ENCODE data around the gene JMJD8. TPM values are rescaled to one million over a fixed set of nuclear protein-coding genes. Genes with fewer than 3 reads are reported as not detected.

JMJD8 gene
- total and polyA plus RNA-seq, 2 donors (not counting 1 experiment from before 2014, with no cell fraction given), result 23.8 to 31.5 TPM

DNA sequence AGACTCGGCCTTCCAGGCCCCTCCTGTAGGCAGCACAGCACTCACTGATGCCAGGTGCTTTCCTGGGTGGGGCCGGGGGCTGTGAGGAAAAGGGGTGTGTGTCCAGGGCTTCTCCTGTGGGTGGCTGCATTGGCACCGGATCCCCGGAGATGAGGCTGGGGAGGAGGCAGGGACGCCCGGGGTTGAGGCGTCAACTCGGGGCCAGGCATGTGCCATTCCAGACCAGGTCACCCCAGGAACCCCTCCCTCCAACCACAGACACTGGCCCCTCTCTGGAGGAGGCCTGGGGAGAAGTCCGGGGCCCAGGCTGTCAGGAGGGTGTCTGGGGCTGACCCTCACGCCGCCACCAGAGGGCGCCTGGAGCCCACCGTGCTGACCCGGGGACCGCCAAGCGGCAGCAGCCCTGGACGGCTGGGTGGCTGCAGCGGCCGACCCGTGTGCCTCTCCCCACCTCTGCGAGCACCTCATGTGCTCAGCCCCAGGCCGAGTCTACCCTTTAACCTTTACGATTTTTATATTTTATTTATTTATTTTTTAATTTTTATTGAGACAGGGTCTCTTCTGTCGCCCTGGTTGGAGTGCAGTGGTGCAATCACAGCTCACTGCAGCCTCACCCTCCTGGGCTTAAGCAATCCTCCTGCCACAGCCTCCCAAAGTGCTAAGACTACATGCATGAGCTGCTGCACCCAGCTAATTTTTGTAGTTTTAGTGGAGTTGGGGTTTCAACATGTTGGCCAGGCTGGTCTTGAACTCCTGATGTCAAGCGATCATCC lies 27.6 kb upstream of the JMJD8 start:
- Histone ChIP-seq H3K9me3 (ENCODE audit: control insufficient read depth, insufficient read depth, low read depth, low read length) (no peaks in the 10 kb centered on the region), H3K27me3 (ENCODE audit: control insufficient read depth, insufficient read depth, low read length) (peaks cover 12% of the 10 kb centered on the region), H3K4me1 (ENCODE audit: control insufficient read depth, extremely low read depth, insufficient read depth, low read length) (peaks cover 13% of the 10 kb centered on the region), H3K79me2 (ENCODE audit: control insufficient read depth, insufficient read depth, low read length) (no peaks in the 10 kb centered on the region), H4K20me1 (ENCODE audit: control insufficient read depth, extremely low read depth, insufficient read depth, low read length) (no peaks in the 10 kb centered on the region), H3K4me2 (ENCODE audit: extremely low read depth, insufficient read depth, low read length) (no peak overlapping the region), H3K4me3 (replicated peaks in 1 of 4; ENCODE audit: control extremely low read depth in 1 of 4, insufficient read depth in 1 of 4, low read depth in 3 of 4, low read length in 4 of 4) (no peak overlapping the region), H3K36me3 (ENCODE audit: control insufficient read depth, insufficient read depth, low read length) (no peaks in the 10 kb centered on the region), H2AFZ (ENCODE audit: low read length) (no peak overlapping the region), H3K27ac (ENCODE audit: insufficient read depth, low read length) (no peak overlapping the region), H3K9ac (ENCODE audit: insufficient read depth, low read length) (no peak overlapping the region)
- peak; percentile 44 to 53 for DNase-seq (ENCODE audit: low read depth in 2 of 2)
- TF ChIP-seq, protein P1, sequence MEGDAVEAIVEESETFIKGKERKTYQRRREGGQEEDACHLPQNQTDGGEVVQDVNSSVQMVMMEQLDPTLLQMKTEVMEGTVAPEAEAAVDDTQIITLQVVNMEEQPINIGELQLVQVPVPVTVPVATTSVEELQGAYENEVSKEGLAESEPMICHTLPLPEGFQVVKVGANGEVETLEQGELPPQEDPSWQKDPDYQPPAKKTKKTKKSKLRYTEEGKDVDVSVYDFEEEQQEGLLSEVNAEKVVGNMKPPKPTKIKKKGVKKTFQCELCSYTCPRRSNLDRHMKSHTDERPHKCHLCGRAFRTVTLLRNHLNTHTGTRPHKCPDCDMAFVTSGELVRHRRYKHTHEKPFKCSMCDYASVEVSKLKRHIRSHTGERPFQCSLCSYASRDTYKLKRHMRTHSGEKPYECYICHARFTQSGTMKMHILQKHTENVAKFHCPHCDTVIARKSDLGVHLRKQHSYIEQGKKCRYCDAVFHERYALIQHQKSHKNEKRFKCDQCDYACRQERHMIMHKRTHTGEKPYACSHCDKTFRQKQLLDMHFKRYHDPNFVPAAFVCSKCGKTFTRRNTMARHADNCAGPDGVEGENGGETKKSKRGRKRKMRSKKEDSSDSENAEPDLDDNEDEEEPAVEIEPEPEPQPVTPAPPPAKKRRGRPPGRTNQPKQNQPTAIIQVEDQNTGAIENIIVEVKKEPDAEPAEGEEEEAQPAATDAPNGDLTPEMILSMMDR (conservative IDR thresholded peaks at IDR 0.05 in 1 of 2, IDR thresholded peaks at IDR 0.05 in 1 of 2; ENCODE audit: low read depth in 1 of 2, low read length in 2 of 2), result peak; percentile 78 to 82
- TF ChIP-seq EZH2 (IDR thresholded peaks at IDR 0.05; ENCODE audit: low read length, missing control alignments), result no peak

DNA sequence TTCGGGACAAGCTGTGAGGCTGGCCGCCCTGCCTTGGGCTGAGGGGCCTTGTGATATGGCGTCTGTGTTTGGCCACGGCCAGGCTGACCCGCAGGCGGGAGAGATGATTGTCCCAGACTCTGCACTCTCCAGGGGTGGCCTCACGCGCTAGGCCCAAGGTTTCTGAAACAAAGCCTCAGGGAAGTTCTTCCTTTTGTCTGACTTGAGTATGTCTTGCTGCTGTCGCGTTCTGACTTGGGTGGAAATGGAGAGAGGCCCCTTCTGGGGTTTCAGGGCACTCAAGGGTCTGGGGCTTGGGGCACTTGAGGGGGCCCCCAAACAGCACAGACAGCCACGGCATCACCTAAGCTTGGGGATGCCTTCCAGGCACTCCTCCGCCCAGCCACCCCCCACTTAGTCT lies 26.9 kb upstream of the JMJD8 start:
- peaks cover 11% of the 10 kb centered on the region for H3K4me1 ChIP-seq (ENCODE audit: control insufficient read depth, extremely low read depth, insufficient read depth, low read length)
- no peaks in the 10 kb centered on the region for H4K20me1 ChIP-seq (ENCODE audit: control insufficient read depth, extremely low read depth, insufficient read depth, low read length)
- no peak for TF ChIP-seq EZH2 (IDR thresholded peaks at IDR 0.05; ENCODE audit: low read length, missing control alignments)
- TF ChIP-seq, protein P1 (conservative IDR thresholded peaks at IDR 0.05 in 1 of 2, IDR thresholded peaks at IDR 0.05 in 1 of 2; ENCODE audit: low read depth in 1 of 2, low read length in 2 of 2), result no peak
- H3K79me2 ChIP-seq (ENCODE audit: control insufficient read depth, insufficient read depth, low read length), result no peaks in the 10 kb centered on the region
- no peaks in the 10 kb centered on the region for H3K9me3 ChIP-seq (ENCODE audit: control insufficient read depth, insufficient read depth, low read depth, low read length)
- no peak overlapping the region for H3K9ac ChIP-seq (ENCODE audit: insufficient read depth, low read length)
- H2AFZ ChIP-seq (ENCODE audit: low read length), result no peak overlapping the region
- peaks cover 17% of the 10 kb centered on the region for H3K27me3 ChIP-seq (ENCODE audit: control insufficient read depth, insufficient read depth, low read length)
- no peak for DNase-seq (ENCODE audit: low read depth in 2 of 2)
- H3K4me3 ChIP-seq (replicated peaks in 1 of 4; ENCODE audit: control extremely low read depth in 1 of 4, insufficient read depth in 1 of 4, low read depth in 3 of 4, low read length in 4 of 4), result no peak overlapping the region
- no peak overlapping the region for H3K4me2 ChIP-seq (ENCODE audit: extremely low read depth, insufficient read depth, low read length)
- no peaks in the 10 kb centered on the region for H3K36me3 ChIP-seq (ENCODE audit: control insufficient read depth, insufficient read depth, low read length)
- H3K27ac ChIP-seq (ENCODE audit: insufficient read depth, low read length), result no peak overlapping the region

DNA sequence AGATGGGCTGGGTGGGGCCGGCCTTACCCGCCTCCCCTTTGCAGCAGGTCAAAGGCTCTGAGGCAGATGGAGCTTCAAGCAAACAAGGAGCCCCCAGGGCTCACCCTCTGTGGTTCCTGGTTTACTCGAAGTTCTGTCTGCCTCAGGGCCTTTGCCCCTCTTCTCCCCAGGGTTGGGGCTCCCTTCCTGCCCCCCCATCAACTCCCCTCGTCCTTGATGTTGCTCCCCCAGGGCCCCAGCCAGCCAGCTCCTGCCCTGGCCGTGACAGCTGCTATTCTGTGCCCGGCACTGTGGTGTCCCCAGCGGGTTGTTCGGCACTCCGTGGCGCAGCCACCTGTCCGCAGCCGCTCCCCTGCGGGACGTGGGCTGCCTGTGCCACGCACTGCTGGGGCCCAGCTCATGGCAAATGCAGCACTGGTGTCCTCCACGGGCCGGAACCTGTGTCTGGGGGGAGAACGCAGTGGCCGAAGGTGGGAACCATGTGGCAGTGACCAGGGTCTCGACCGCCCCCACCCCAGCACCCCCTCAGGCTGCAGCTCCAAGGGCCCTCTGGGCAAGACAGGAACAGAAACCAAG lies 26.5 kb upstream of the JMJD8 start:
- H3K27ac ChIP-seq (ENCODE audit: insufficient read depth, low read length), result no peak overlapping the region
- H3K36me3 ChIP-seq (ENCODE audit: control insufficient read depth, insufficient read depth, low read length), result no peaks in the 10 kb centered on the region
- no peak overlapping the region for H3K4me3 ChIP-seq (replicated peaks in 1 of 4; ENCODE audit: control extremely low read depth in 1 of 4, insufficient read depth in 1 of 4, low read depth in 3 of 4, low read length in 4 of 4)
- peaks cover 11% of the 10 kb centered on the region for H3K4me1 ChIP-seq (ENCODE audit: control insufficient read depth, extremely low read depth, insufficient read depth, low read length)
- TF ChIP-seq EZH2 (IDR thresholded peaks at IDR 0.05; ENCODE audit: low read length, missing control alignments), result no peak
- TF ChIP-seq, protein P1 (conservative IDR thresholded peaks at IDR 0.05 in 1 of 2, IDR thresholded peaks at IDR 0.05 in 1 of 2; ENCODE audit: low read depth in 1 of 2, low read length in 2 of 2), result no peak
- no peaks in the 10 kb centered on the region for H4K20me1 ChIP-seq (ENCODE audit: control insufficient read depth, extremely low read depth, insufficient read depth, low read length)
- H3K9ac ChIP-seq (ENCODE audit: insufficient read depth, low read length), result no peak overlapping the region
- H3K79me2 ChIP-seq (ENCODE audit: control insufficient read depth, insufficient read depth, low read length), result no peaks in the 10 kb centered on the region
- no peak overlapping the region for H2AFZ ChIP-seq (ENCODE audit: low read length)
- peaks cover 17% of the 10 kb centered on the region for H3K27me3 ChIP-seq (ENCODE audit: control insufficient read depth, insufficient read depth, low read length)
- H3K9me3 ChIP-seq (ENCODE audit: control insufficient read depth, insufficient read depth, low read depth, low read length), result no peaks in the 10 kb centered on the region
- no peak for DNase-seq (ENCODE audit: low read depth in 2 of 2)
- H3K4me2 ChIP-seq (ENCODE audit: extremely low read depth, insufficient read depth, low read length), result no peak overlapping the region
